Nephron progenitor cell (in vitro differentiated cells): ENCODE results near the gene MYL5.
"Not testable (repeated sequence)": the region's sequence is repeated elsewhere in the genome, so short reads cannot be mapped to it uniquely, and the experiment has no call there.

Experiments used
- DNase-seq: peaks from one replicate; pipeline ENCODE4 v3.0.0; 2021
- H3K27ac Mint-ChIP-seq: 2 replicates; pipeline ENCODE4 v1.8.0; 2021; ENCODE audit warnings: mild to moderate bottlenecking, moderate library complexity, mixed read lengths
- H3K27me3 Mint-ChIP-seq: 2 replicates; pipeline ENCODE4 v1.8.0; 2021; ENCODE audit warnings: mild to moderate bottlenecking, low read depth, mixed read lengths; ENCODE audit not compliant: poor library complexity
- H3K36me3 Mint-ChIP-seq: 2 replicates; pipeline ENCODE4 v1.8.0; 2021; ENCODE audit warnings: low read depth, mixed read lengths
- H3K4me1 Mint-ChIP-seq: 2 replicates; pipeline ENCODE4 v1.8.0; 2021; ENCODE audit warnings: mixed read lengths
- H3K4me3 Mint-ChIP-seq: 2 replicates; pipeline ENCODE4 v1.8.0; 2021; ENCODE audit warnings: mild to moderate bottlenecking, moderate library complexity, mixed read lengths
- H3K9me3 Mint-ChIP-seq: 2 replicates; pipeline ENCODE4 v1.8.0; 2021; ENCODE audit warnings: mild to moderate bottlenecking, moderate library complexity, mixed read lengths
- CTCF ChIP-seq: fragments of 200-600 bp; sonication (generic); IDR thresholded peaks from 2 replicates; pipeline ENCODE4 v1.5.0; 2021; ENCODE audit warnings: antibody characterized with exemption

The MYL5 gene

GRCh38 chr4:729336-730315 is 55.3 kb downstream of the MYL5 start:
- Mint-ChIP-seq H3K4me1 (peaks cover 24% of the 10 kb centered on the region), H3K36me3 (peaks cover 55% of the 10 kb centered on the region), H3K4me3 (no peak overlapping the region), H3K27me3 (no peaks in the 10 kb centered on the region), H3K27ac (peak overlapping the region; percentile 18), H3K9me3 (no peaks in the 10 kb centered on the region)
- no peak for DNase-seq
- no peak for TF ChIP-seq CTCF

- H3K27ac Mint-ChIP-seq, result peak overlapping the region; percentile 59
- DNase-seq, result no peak
These were observed 56.2 kb downstream of the MYL5 start for GRCh38 chr4:730511-730910.

GRCh38 chr4:730946-731904 is 56.9 kb downstream of the MYL5 start:
- H3K4me3 Mint-ChIP-seq, H3K27me3 Mint-ChIP-seq, H3K9me3 Mint-ChIP-seq, DNase-seq: not testable (repeated sequence)
- peaks cover 61% of the 10 kb centered on the region for H3K36me3 Mint-ChIP-seq
- H3K27ac Mint-ChIP-seq, result peak overlapping the region; percentile 59
- H3K4me1 Mint-ChIP-seq, result peaks cover 18% of the 10 kb centered on the region

More at GRCh38 chr4:730511-730910, 56.2 kb downstream of the MYL5 start:
- Mint-ChIP-seq H3K27me3 (no peaks in the 10 kb centered on the region), H3K4me3 (no peak overlapping the region), H3K4me1 (peaks cover 19% of the 10 kb centered on the region), H3K9me3 (no peaks in the 10 kb centered on the region), H3K36me3 (peaks cover 59% of the 10 kb centered on the region)
- no peak for TF ChIP-seq CTCF
